ENCODE results near the gene GTF3C2. TPM values are rescaled to one million over a fixed set of nuclear protein-coding genes. Genes with fewer than 3 reads are reported as not detected.
A peak's percentile ranks its signal among the peaks of the same experiment; 100 is the strongest.

The GTF3C2 gene
- total and polyA plus RNA-seq, 2 of the 13 experiments (the other 11 are each of a cell fraction or from before 2014, with no cell fraction given), result 77.5 to 130 TPM

DNA sequence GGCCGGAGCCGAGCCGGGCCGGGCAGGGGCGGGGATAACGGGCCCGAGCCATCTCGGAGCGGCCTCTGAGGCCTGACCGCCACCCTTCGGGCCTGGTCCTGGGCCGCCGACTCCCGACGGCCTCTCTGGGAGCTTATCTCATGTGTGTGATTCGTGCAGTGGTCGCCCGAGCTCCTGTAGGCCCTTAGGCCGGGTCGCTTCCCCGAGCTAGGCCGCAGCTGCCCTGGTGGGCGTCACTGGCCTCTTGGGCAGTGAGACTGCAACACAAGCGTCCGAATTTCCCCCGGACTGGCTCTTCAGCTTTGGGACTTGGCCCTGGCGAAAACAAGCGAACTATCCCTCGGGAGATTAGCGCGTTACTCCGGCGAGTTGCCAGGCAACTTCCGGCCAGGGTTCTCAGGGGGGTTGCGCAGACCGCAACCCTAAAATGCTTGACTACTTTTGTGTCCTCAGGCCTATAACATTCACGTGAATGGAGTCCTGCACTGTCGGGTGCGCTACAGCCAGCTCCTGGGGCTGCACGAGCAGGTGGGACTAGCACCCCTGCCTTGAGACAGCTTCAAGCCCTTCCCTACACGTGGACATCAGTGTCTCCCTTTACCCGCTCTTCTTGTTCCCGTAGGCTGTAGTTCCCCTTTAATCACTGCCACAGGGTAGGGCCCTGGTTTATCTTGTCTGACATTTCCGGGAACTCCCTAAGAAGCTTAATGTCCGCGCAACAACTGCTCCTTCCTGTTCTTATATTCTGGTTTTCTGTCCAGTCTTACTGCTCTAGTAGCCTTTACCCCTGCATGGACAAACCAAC is 14.5 kb upstream of the GTF3C2 start (continued):
- TF ChIP-seq THAP7 (CRISPR knock-in tag; IDR thresholded peaks at IDR 0.05) (0 out of 2 replicates have a peak, but pooled peaks have one; percentile 5), ZFP62 (CRISPR knock-in tag; IDR thresholded peaks at IDR 0.05) (no peak), TIGD3 (CRISPR knock-in tag; IDR thresholded peaks at IDR 0.05; ENCODE audit: borderline replicate concordance) (no peak), ZNF225 (CRISPR knock-in tag; IDR thresholded peaks at IDR 0.05) (no peak), HNRNPL (IDR thresholded peaks at IDR 0.05; ENCODE audit: low read depth, low read length) (no peak), HIVEP1 (CRISPR knock-in tag; IDR thresholded peaks at IDR 0.05) (no peak), ELF1 (CRISPR knock-in tag; IDR thresholded peaks at IDR 0.05) (no peak), ZBTB39 (CRISPR knock-in tag; IDR thresholded peaks at IDR 0.05) (peak; percentile 18; the same call in 1 of the 2 replicates), JUN (CRISPR knock-in tag; IDR thresholded peaks at IDR 0.05) (no peak), DNMT1 (CRISPR knock-in tag; IDR thresholded peaks at IDR 0.05) (no peak), RFX5 (IDR thresholded peaks at IDR 0.05; ENCODE audit: low read depth, low read length) (no peak), ZNF816 (CRISPR knock-in tag; IDR thresholded peaks at IDR 0.05; ENCODE audit: borderline replicate concordance) (peak; percentile 21; the same call in 1 of the 2 replicates), DZIP1 (CRISPR knock-in tag; IDR thresholded peaks at IDR 0.05) (peak; percentile 15; the same call in 1 of the 2 replicates), SRSF1 (optimal IDR thresholded peaks at IDR 0.05; ENCODE audit: low read depth, low read length) (no peak), CCAR2 (optimal IDR thresholded peaks at IDR 0.05; ENCODE audit: low read depth, low read length) (no peak), ZNF792 (CRISPR knock-in tag; IDR thresholded peaks at IDR 0.05) (no peak; the same call in 1 of the 2 replicates), ZNF230 (CRISPR knock-in tag; IDR thresholded peaks at IDR 0.05) (no peak; the same call in 1 of the 2 replicates), NFE2L1 (CRISPR knock-in tag; IDR thresholded peaks at IDR 0.05; ENCODE audit: borderline replicate concordance) (no peak), RAD21 (CRISPR knock-in tag; IDR thresholded peaks at IDR 0.05) (no peak), POLR2AphosphoS2 (IDR thresholded peaks at IDR 0.05; ENCODE audit: low read depth, low read length) (no peak)
- TF ChIP-seq, protein P1, sequence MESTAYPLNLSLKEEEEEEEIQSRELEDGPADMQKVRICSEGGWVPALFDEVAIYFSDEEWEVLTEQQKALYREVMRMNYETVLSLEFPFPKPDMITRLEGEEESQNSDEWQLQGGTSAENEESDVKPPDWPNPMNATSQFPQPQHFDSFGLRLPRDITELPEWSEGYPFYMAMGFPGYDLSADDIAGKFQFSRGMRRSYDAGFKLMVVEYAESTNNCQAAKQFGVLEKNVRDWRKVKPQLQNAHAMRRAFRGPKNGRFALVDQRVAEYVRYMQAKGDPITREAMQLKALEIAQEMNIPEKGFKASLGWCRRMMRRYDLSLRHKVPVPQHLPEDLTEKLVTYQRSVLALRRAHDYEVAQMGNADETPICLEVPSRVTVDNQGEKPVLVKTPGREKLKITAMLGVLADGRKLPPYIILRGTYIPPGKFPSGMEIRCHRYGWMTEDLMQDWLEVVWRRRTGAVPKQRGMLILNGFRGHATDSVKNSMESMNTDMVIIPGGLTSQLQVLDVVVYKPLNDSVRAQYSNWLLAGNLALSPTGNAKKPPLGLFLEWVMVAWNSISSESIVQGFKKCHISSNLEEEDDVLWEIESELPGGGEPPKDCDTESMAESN (CRISPR knock-in tag; conservative IDR thresholded peaks at IDR 0.05), result no peak
